ENCODE data around the gene LGALS7B. TPM values are rescaled to one million over a fixed set of nuclear protein-coding genes. Genes with fewer than 3 reads are reported as not detected.
A peak's percentile ranks its signal among the peaks of the same experiment; 100 is the strongest.

The LGALS7B gene
- 3.6 TPM for polyA plus RNA-seq
- long read RNA-seq, donor 1, partial matches to known transcripts: 310 of 859 reads
- long read RNA-seq, donor 1, other reads (novel, unspliced or antisense): 549 of 859 reads
- long read RNA-seq, donor 2: 0 reads
- long read RNA-seq, donor 3: 0 reads
- long read RNA-seq, donor 4: 0 reads
- long read RNA-seq, donor 5: 0 reads
- long read RNA-seq, donor 6: 0 reads
- long read RNA-seq, donor 7, partial matches to known transcripts: 0 of 2 reads
- long read RNA-seq, donor 7, other reads (novel, unspliced or antisense): 0 of 2 reads
- long read RNA-seq, donor 8, partial matches to known transcripts: 1,013 of 1,782 reads
- long read RNA-seq, donor 8, other reads (novel, unspliced or antisense): 769 of 1,782 reads
- long read RNA-seq, donor 9, partial matches to known transcripts: 0 of 2 reads
- long read RNA-seq, donor 9, other reads (novel, unspliced or antisense): 0 of 2 reads
- long read RNA-seq, donor 10, partial matches to known transcripts: 0 of 5 reads
- long read RNA-seq, donor 10, other reads (novel, unspliced or antisense): 0 of 5 reads
- long read RNA-seq, donor 11, partial matches to known transcripts: 0 of 4 reads
- long read RNA-seq, donor 11, other reads (novel, unspliced or antisense): 0 of 4 reads

DNA sequence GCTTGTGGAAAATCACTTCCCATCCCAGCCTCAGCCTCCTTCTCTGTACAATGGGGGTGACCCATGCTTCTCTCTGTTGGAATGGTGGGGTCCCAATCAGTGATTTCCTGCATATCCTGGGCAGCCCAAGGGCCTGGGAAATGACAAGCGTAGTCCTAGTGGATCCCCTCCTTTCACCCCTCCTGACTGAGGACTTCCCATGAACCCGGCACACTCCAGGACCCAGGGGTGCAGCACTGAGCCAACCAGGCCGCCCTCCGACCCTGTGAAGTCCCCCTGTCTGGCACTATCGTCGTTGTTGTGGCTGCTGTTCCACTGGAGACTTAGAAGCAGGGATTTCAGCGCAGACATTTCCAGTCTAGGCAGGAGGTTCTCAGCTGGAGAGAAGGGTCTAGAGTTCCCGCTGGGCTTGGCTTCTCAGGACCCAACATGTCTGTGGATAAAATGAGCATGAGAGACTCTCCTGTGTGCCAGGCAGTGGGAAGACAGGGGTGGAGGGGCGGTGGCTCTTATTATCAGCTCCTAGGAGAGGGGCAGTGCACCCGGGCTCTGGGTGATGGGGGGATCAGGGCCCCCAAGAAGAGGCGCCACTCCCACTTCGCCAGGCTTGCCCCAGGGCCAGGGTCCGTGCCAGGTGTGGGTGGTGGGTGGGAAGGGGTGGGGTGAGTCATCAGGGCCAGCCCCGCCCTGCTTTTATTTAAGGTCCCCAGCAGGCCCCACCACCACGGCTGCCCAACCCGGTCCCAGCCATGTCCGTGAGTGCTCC, at the start of gene LGALS7B:
Gene LGALS7B (plus strand): TSS at position 723 of the 766 bp plus-strand sequence. CDS start 27 bp downstream, at position 750.
- peaks cover 3% of the 10 kb centered on the region for H3K9me3 ChIP-seq (ENCODE audit: control insufficient read depth, low read depth, low read length)
- peaks cover 11% of the 10 kb centered on the region for H3K4me1 ChIP-seq (ENCODE audit: control insufficient read depth, insufficient read depth, low read length)
- no peak within 1 kb of the TSS for H3K4me3 ChIP-seq (ENCODE audit: low read length)
- WGBS (ENCODE audit: insufficient coverage, low lambda C conversion rate): no CpG with 5 or more reads among the region's 17 CpGs
- H3K36me3 ChIP-seq (ENCODE audit: control insufficient read depth, insufficient read depth, low read length): no peaks in the 10 kb centered on the region
- DNase-seq: peak in 1 of 2 donors; percentile 49
- no peak within 1 kb of the TSS for H3K27ac ChIP-seq (ENCODE audit: low read length)
- H3K27me3 ChIP-seq (ENCODE audit: control insufficient read depth, insufficient read depth, low read length): no peaks in the 10 kb centered on the region

DNA sequence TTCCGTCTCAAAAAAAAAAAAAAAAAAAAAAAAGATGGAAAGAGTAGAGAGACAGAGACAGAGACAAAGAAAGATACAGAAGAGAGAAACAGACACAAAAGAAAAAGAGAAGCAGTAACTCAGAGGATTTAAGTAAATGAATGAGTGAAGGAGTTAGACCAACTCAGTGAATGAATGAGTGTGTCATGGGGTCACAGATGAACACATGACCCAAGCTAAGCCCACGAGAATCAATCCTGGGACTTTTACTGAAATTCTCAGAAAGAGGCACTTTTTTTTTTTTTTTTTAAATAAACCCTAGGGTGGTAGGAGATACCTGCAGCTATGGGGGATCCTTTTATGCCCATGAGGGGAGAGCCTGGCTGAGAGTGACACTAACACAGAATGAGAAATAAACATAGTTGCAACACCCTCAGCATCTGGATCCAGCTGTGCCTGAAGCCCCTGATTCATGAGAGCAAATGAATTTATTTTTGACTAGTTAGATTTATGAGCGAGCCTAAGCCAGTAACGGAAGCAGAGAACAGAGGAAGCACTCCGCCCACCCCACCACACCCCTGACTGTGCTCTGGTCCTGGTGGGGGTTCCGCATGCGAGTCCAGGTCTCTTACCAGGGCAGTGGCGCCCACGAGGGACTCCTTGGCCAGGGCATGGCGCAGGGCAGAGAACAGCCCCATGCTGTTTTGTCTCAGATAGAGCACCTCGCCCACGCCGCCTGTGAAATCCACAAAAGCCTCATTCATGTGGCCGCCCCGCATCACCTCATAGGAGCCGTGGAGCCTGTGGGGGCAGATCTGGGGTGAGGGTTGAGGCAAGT, 49.4 kb upstream of the LGALS7B start:
- Histone ChIP-seq H3K27me3 (ENCODE audit: control insufficient read depth, insufficient read depth, low read length) (no peaks in the 10 kb centered on the region), H3K36me3 (ENCODE audit: control insufficient read depth, insufficient read depth, low read length) (no peaks in the 10 kb centered on the region), H3K27ac (ENCODE audit: low read length) (no peak overlapping the region), H3K4me3 (ENCODE audit: low read length) (no peak overlapping the region), H3K9me3 (ENCODE audit: control insufficient read depth, low read depth, low read length) (peaks cover 6% of the 10 kb centered on the region), H3K4me1 (ENCODE audit: control insufficient read depth, insufficient read depth, low read length) (peaks cover 8% of the 10 kb centered on the region)
- WGBS (ENCODE audit: insufficient coverage, low lambda C conversion rate): no CpG with 5 or more reads among the region's 16 CpGs
- no peak for DNase-seq

DNA sequence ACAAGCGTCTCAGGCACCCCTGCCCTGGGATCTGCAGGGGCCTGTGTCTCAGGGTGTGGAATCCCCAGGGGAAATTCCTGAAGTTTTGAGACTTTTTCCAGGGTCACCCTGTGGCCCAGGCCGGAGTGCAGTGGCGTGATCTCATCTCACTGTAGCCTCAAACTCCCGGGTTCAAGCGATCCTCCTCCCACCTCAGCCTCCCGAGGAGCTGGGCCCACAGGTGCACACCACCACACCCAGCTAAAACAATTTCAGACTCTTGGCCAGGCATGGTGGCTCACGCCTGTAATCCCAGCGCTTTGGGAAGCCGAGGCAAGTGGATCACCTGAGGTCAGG, 48.8 kb upstream of the LGALS7B start:
- H3K4me1 ChIP-seq (ENCODE audit: control insufficient read depth, insufficient read depth, low read length): peaks cover 8% of the 10 kb centered on the region
- no peak for DNase-seq
- no peak overlapping the region for H3K27ac ChIP-seq (ENCODE audit: low read length)
- H3K9me3 ChIP-seq (ENCODE audit: control insufficient read depth, low read depth, low read length): peaks cover 6% of the 10 kb centered on the region
- no CpG with 5 or more reads among the region's 9 CpGs for WGBS (ENCODE audit: insufficient coverage, low lambda C conversion rate)
- H3K27me3 ChIP-seq (ENCODE audit: control insufficient read depth, insufficient read depth, low read length): no peaks in the 10 kb centered on the region
- H3K36me3 ChIP-seq (ENCODE audit: control insufficient read depth, insufficient read depth, low read length): no peaks in the 10 kb centered on the region
- no peak overlapping the region for H3K4me3 ChIP-seq (ENCODE audit: low read length)

DNA sequence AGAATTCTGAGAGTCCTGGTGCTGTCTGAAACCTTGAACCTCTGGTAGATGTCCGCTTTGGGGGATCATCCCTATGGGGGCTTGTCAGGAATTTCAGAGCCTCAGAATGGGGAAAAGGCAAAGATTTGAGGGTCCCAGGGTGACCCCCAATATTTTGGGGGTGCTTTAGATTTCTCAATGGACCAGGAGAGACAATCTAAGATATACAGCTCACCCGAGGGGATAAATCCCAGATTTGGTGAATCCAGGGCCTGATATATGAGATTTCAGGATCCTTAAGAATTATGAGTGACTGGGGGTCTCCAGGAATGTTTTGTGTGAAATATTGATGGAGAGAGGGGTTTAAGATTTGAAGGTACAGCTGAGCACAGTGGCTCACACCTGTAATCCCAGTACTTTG, 48.1 kb upstream of the LGALS7B start:
- no CpG with 5 or more reads among the region's 2 CpGs for WGBS (ENCODE audit: insufficient coverage, low lambda C conversion rate)
- no peak overlapping the region for H3K4me3 ChIP-seq (ENCODE audit: low read length)
- H3K36me3 ChIP-seq (ENCODE audit: control insufficient read depth, insufficient read depth, low read length): no peaks in the 10 kb centered on the region
- no peak overlapping the region for H3K27ac ChIP-seq (ENCODE audit: low read length)
- DNase-seq: no peak
- H3K4me1 ChIP-seq (ENCODE audit: control insufficient read depth, insufficient read depth, low read length): peaks cover 8% of the 10 kb centered on the region
- H3K9me3 ChIP-seq (ENCODE audit: control insufficient read depth, low read depth, low read length): peaks cover 6% of the 10 kb centered on the region
- no peaks in the 10 kb centered on the region for H3K27me3 ChIP-seq (ENCODE audit: control insufficient read depth, insufficient read depth, low read length)

DNA sequence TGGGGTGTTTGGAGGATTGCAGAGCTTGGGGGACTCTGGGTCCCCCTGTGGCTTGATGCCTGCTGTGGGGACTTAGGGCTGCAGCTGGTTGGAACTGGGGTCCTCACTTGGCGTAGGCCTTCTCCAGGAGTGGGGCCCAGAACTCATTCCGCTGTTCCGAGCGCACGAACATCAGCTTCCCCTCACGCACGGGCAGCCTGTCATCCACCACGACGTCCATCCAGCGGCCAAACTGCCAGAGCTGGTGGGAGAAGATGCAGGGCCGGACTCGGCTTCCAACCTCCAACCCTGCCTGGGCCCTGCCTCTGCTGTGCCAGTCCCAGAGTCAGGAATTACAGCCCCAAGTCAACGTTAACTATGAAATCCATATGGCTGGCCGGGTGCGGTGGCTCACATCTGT, 47.3 kb upstream of the LGALS7B start:
- Histone ChIP-seq H3K4me3 (ENCODE audit: low read length) (no peak overlapping the region), H3K9me3 (ENCODE audit: control insufficient read depth, low read depth, low read length) (peaks cover 6% of the 10 kb centered on the region), H3K27me3 (ENCODE audit: control insufficient read depth, insufficient read depth, low read length) (no peaks in the 10 kb centered on the region), H3K27ac (ENCODE audit: low read length) (no peak overlapping the region), H3K4me1 (ENCODE audit: control insufficient read depth, insufficient read depth, low read length) (peaks cover 8% of the 10 kb centered on the region), H3K36me3 (ENCODE audit: control insufficient read depth, insufficient read depth, low read length) (no peaks in the 10 kb centered on the region)
- WGBS (ENCODE audit: insufficient coverage, low lambda C conversion rate): no CpG with 5 or more reads among the region's 15 CpGs
- DNase-seq: no peak

DNA sequence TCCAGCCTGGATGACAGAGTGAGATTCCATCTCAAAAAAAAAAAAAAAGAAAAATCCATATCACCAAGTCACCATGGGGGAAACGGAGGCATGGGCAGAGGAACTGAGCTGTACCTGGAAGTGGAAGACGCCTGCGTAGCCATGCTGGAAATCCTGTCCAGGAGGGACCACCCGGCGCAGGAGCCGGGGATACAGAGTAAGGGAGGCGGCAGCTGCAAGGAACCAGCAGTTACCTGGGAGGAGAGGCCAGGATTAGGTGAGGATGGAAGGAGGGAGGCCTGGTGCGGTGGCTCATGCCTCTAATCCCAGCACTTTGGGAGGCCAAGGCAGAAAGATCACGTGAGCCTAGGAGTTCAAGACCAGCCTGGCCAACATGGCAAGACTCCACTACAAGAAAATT, 46.7 kb upstream of the LGALS7B start:
- H3K27ac ChIP-seq (ENCODE audit: low read length): no peak overlapping the region
- no peak overlapping the region for H3K4me3 ChIP-seq (ENCODE audit: low read length)
- no peak for DNase-seq
- H3K36me3 ChIP-seq (ENCODE audit: control insufficient read depth, insufficient read depth, low read length): no peaks in the 10 kb centered on the region
- no peaks in the 10 kb centered on the region for H3K27me3 ChIP-seq (ENCODE audit: control insufficient read depth, insufficient read depth, low read length)
- no CpG with 5 or more reads among the region's 9 CpGs for WGBS (ENCODE audit: insufficient coverage, low lambda C conversion rate)
- H3K9me3 ChIP-seq (ENCODE audit: control insufficient read depth, low read depth, low read length): peaks cover 2% of the 10 kb centered on the region
- peaks cover 5% of the 10 kb centered on the region for H3K4me1 ChIP-seq (ENCODE audit: control insufficient read depth, insufficient read depth, low read length)

DNA sequence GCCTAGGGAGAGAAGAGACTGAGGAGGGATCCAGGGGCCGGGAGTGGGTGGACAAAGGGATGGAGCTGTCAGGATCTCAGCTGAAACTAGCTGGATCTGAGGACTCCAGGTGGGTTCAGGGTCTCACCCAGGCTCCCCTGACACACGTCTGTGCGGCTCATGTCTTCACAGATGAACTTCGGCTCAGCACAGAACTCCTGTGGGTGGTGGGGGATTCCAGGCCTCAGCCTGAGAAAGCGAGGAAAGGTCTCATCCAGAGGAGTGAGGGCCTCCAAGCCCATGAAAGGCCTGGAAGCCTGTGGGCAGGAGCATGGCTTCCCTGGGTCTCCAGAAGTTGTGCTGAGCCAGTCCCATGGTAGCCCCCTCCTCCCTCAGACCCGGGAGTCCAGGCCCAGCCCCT, 46.1 kb upstream of the LGALS7B start:
- no CpG with 5 or more reads among the region's 6 CpGs for WGBS (ENCODE audit: insufficient coverage, low lambda C conversion rate)
- no peak overlapping the region for H3K27ac ChIP-seq (ENCODE audit: low read length)
- DNase-seq: no peak
- H3K9me3 ChIP-seq (ENCODE audit: control insufficient read depth, low read depth, low read length): no peaks in the 10 kb centered on the region
- no peaks in the 10 kb centered on the region for H3K36me3 ChIP-seq (ENCODE audit: control insufficient read depth, insufficient read depth, low read length)
- H3K4me1 ChIP-seq (ENCODE audit: control insufficient read depth, insufficient read depth, low read length): no peaks in the 10 kb centered on the region
- H3K27me3 ChIP-seq (ENCODE audit: control insufficient read depth, insufficient read depth, low read length): no peaks in the 10 kb centered on the region
- H3K4me3 ChIP-seq (ENCODE audit: low read length): no peak overlapping the region

DNA sequence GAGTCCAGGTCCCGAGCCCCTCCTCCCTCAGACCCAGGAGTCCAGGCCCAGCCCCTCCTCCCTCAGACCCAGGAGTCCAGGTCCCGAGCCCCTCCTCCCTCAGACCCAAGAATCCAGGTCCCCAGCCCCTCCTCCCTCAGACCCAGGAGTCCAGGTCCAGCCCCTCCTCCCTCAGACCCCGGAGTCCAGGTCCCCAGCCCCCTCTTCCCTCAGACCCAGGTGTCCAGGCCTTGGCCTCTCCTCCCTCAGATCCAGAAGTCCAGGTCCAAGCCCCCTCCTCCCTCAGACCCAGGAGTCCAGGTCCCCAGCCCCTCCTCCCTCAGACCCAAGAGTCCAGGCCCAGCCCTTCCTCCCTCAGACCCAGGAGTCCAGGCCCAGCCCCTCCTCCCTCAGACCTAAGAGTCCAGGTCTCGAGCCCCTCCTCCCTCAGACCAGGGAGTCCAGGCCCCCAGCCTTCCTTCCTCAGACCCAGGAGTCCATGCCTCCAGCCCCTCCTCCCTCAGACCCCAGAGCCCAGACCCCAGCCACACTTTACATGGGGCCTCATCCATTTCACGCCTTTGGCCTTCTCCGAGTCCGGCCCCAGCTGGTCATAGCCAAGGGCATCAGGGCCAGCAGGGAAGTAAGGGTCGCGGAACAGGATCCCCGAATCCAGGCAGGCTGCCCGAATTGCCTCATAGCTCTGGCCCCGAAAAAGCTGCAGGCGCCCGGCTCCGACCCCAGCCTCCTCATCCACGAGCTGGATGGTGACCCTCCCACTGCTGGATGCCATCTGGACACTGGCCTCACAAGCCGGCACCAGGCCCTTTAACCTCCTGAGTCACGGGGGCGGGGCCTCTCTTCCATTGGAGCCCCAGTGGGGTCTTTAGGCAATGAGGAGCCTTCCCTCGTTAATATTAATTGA, 45.4 kb upstream of the LGALS7B start:
- H3K36me3 ChIP-seq (ENCODE audit: control insufficient read depth, insufficient read depth, low read length): no peaks in the 10 kb centered on the region
- H3K4me3 ChIP-seq (ENCODE audit: low read length): no peak overlapping the region
- H3K9me3 ChIP-seq (ENCODE audit: control insufficient read depth, low read depth, low read length): no peaks in the 10 kb centered on the region
- WGBS (ENCODE audit: insufficient coverage, low lambda C conversion rate): no CpG with 5 or more reads among the region's 20 CpGs
- H3K27me3 ChIP-seq (ENCODE audit: control insufficient read depth, insufficient read depth, low read length): no peaks in the 10 kb centered on the region
- no peak overlapping the region for H3K27ac ChIP-seq (ENCODE audit: low read length)
- no peaks in the 10 kb centered on the region for H3K4me1 ChIP-seq (ENCODE audit: control insufficient read depth, insufficient read depth, low read length)
- DNase-seq: no peak

DNA sequence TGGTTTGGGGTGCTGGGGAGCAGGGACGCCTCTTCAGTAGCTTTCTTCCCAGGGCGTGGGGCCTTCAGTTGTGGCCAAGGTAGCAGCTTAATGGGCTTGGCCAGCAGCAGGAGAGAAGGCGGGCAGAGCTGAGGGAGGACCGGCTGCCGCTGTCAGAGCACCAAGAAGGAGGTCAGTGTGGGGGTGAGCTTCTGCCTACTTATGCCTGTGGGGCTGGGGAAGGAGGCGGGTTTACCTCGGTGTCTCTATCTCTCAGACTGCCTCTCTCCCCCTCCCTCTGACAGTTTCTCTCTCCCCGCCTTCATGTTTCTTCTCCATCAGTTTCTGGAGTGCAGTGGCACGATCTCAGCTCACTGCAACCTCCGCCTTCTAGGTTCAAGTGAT, 44.7 kb upstream of the LGALS7B start, which contains the start of gene CAPN12:
Gene CAPN12 (minus strand): TSS at position 177 of the 384 bp plus-strand sequence. CDS start 309 bp downstream, outside the sequence.
- 100% methylated on average over 1 of the region's 10 CpGs for WGBS (ENCODE audit: insufficient coverage, low lambda C conversion rate)
- no peaks in the 10 kb centered on the region for H3K9me3 ChIP-seq (ENCODE audit: control insufficient read depth, low read depth, low read length)
- no peak within 1 kb of the TSS for H3K27ac ChIP-seq (ENCODE audit: low read length)
- no peaks in the 10 kb centered on the region for H3K4me1 ChIP-seq (ENCODE audit: control insufficient read depth, insufficient read depth, low read length)
- H3K27me3 ChIP-seq (ENCODE audit: control insufficient read depth, insufficient read depth, low read length): no peaks in the 10 kb centered on the region
- H3K4me3 ChIP-seq (ENCODE audit: low read length): no peak within 1 kb of the TSS
- no peak for DNase-seq
- H3K36me3 ChIP-seq (ENCODE audit: control insufficient read depth, insufficient read depth, low read length): no peaks in the 10 kb centered on the region

Data from large intestine (tissue), 12 donors.